Endothelial cell of umbilical vein (primary cell): ENCODE data around the gene MAP2K4. TPM values are rescaled to one million over a fixed set of nuclear protein-coding genes. Genes with fewer than 3 reads are reported as not detected.
"Not testable (repeated sequence)": the region's sequence is repeated elsewhere in the genome, so short reads cannot be mapped to it uniquely, and the experiment has no call there.

Experiments
- BruUV-seq: library from RNA; stranded (reverse); fragments of 400-500 nt; replicated peaks from 2 replicates; lab custom pipeline; 2021; lab: Mats Ljungman, UMichigan
- CTCF ChIA-PET: fragments of 300-600, 350-600 bp; sonication (Branson Sonifier 250); formaldehyde crosslinking; loops from one replicate; lab custom pipeline; 2021; ENCODE audit warnings: antibody characterized with exemption, inconsistent platforms; lab: Charles Lee
- POLR2A ChIA-PET: fragments of 300-600, 350-600 bp; sonication (Branson Sonifier 250); formaldehyde crosslinking; loops from one replicate; lab custom pipeline; 2021; ENCODE audit warnings: antibody characterized with exemption, inconsistent platforms; lab: Charles Lee
- DNase-seq: peaks from one replicate; pipeline ENCODE4 v3.0.0-alpha.2; 2011; ENCODE audit warnings: low read depth, low spot score
- FAIRE-seq: peaks from 2 replicates; lab custom pipeline; 2011; peaks lifted over from hg19 to GRCh38; lab: Jason Lieb, UNC
- H2AFZ ChIP-seq: 2 replicates; pipeline ENCODE4 v1.6.0; 2012; ENCODE audit warnings: low read depth, low read length, control low read depth, inconsistent platforms
- H3K27ac ChIP-seq: 2 replicates; pipeline ENCODE4 v1.5.1; 2011; ENCODE audit warnings: low read depth, mild to moderate bottlenecking, control low read depth, low read length, moderate library complexity; ENCODE audit not compliant: insufficient read depth
- H3K27me3 ChIP-seq, 2 experiments: 2 replicates each; pipeline versions ENCODE4 v1.6.0 to v1.6.1; 2011; ENCODE audit warnings: low read length in 2 of 2, mixed read lengths in 1 of 2; ENCODE audit not compliant: control insufficient read depth in 2 of 2, insufficient read depth in 2 of 2
- H3K36me3 ChIP-seq, 2 experiments: 2 replicates in 1 of 2; 3 replicates in 1 of 2; pipeline ENCODE4 v1.5.1; 2011; ENCODE audit warnings: low read length in 2 of 2, mild to moderate bottlenecking in 1 of 2, moderate library complexity in 1 of 2; ENCODE audit not compliant: control insufficient read depth in 2 of 2, insufficient read depth in 2 of 2; ENCODE audit errors: extremely low read depth in 1 of 2
- H3K4me1 ChIP-seq: 3 replicates; pipeline ENCODE4 v1.5.1; 2011; ENCODE audit warnings: mild to moderate bottlenecking, low read length; ENCODE audit not compliant: control insufficient read depth, insufficient read depth; ENCODE audit errors: extremely low read depth
- H3K4me2 ChIP-seq: 2 replicates; pipeline ENCODE4 v1.6.1; 2011; ENCODE audit warnings: low read length, control low read depth, mixed read lengths; ENCODE audit not compliant: insufficient read depth
- H3K4me3 ChIP-seq, 3 experiments: fragments of 200-600 bp in 1 of 3; sonication (generic), shearing (Covaris generic) in 1 of 3; replicated peaks in 1 of 3; 2 replicates each; pipeline ENCODE4 v1.5.1; 2011 to 2016; ENCODE audit warnings: control low read depth in 3 of 3, low read length in 3 of 3, mild to moderate bottlenecking in 2 of 3, inconsistent platforms in 1 of 3, low read depth in 1 of 3, moderate library complexity in 1 of 3; ENCODE audit not compliant: insufficient read depth in 1 of 3
- H3K79me2 ChIP-seq: 2 replicates; pipeline ENCODE4 v1.6.0; 2012; ENCODE audit warnings: low read length, inconsistent platforms; ENCODE audit not compliant: control insufficient read depth, insufficient read depth
- H3K9ac ChIP-seq: replicated peaks from 2 replicates; pipeline ENCODE3; 2011; ENCODE audit warnings: low read length, control low read depth; ENCODE audit not compliant: insufficient read depth; ENCODE audit errors: extremely low read depth
- H3K9me1 ChIP-seq: replicated peaks from 3 replicates; pipeline ENCODE4 v1.6.0; 2011; ENCODE audit warnings: mild to moderate bottlenecking, low read length; ENCODE audit not compliant: control insufficient read depth, insufficient read depth; ENCODE audit errors: extremely low read depth
- H3K9me3 ChIP-seq: replicated peaks from 2 replicates; pipeline ENCODE4 v1.5.1; 2012; ENCODE audit warnings: low read length, inconsistent platforms; ENCODE audit not compliant: control insufficient read depth, insufficient read depth
- H4K20me1 ChIP-seq: replicated peaks from 2 replicates; pipeline ENCODE3; 2011; ENCODE audit warnings: mild to moderate bottlenecking, low read length; ENCODE audit not compliant: control insufficient read depth, insufficient read depth; ENCODE audit errors: extremely low read depth
- CTCF ChIP-seq, 2 donors: IDR thresholded peaks; 1 replicate in 1 of 2; 2 replicates in 1 of 2; pipeline ENCODE4 v1.5.1; 2011; ENCODE audit warnings: low read length in 2 of 2, mild to moderate bottlenecking in 2 of 2, moderate library complexity in 2 of 2, control low read depth in 1 of 2, inconsistent platforms in 1 of 2, low read depth in 1 of 2; ENCODE audit not compliant: insufficient read depth in 1 of 2; ENCODE audit errors: extremely low read depth in 1 of 2
- EZH2 ChIP-seq: IDR thresholded peaks from 2 replicates; pipeline ENCODE4 v1.6.1; 2012; ENCODE audit warnings: borderline replicate concordance, low read depth, mild to moderate bottlenecking, moderate library complexity, low read length, inconsistent platforms; ENCODE audit not compliant: severe bottlenecking
- FOS ChIP-seq: IDR thresholded peaks from 2 replicates; pipeline ENCODE4 v1.6.1; 2011; ENCODE audit warnings: mild to moderate bottlenecking, low read length, moderate library complexity, borderline replicate concordance; ENCODE audit not compliant: insufficient read depth
- GATA2 ChIP-seq: IDR thresholded peaks from 2 replicates; pipeline ENCODE4 v1.7.0; 2011; ENCODE audit warnings: low read depth, mild to moderate bottlenecking, moderate library complexity, mixed read lengths, low read length; ENCODE audit not compliant: insufficient read length, insufficient read depth
- JUN ChIP-seq: IDR thresholded peaks from 2 replicates; pipeline ENCODE4 v1.6.1; 2011; ENCODE audit warnings: borderline replicate concordance, low read depth; ENCODE audit not compliant: insufficient read length, insufficient read depth
- MAX ChIP-seq: IDR thresholded peaks from 2 replicates; pipeline ENCODE4 v1.6.1; 2011; ENCODE audit not compliant: insufficient read depth, insufficient read length
- MYC ChIP-seq: IDR thresholded peaks from one replicate; pipeline ENCODE4 v1.6.1; 2011; ENCODE audit warnings: mild to moderate bottlenecking, low read depth, low read length
- POLR2A ChIP-seq: IDR thresholded peaks from 2 replicates; pipeline ENCODE4 v1.6.1; 2012; ENCODE audit warnings: low read depth, mild to moderate bottlenecking, control low read depth, low read length
- POLR2AphosphoS5 ChIP-seq: IDR thresholded peaks from 2 replicates; pipeline ENCODE4 v1.6.1; 2012; ENCODE audit warnings: low read depth, mild to moderate bottlenecking, control low read depth, low read length, moderate library complexity; ENCODE audit not compliant: insufficient read depth
- dilution Hi-C: fragments of 300-500 bp; cut with MboI; formaldehyde crosslinking; loops from one replicate; pipeline ENCODE4 v1.15.0; 2019; ENCODE audit warnings: low sequenced_read_pairs; ENCODE audit not compliant: extremely low pct_ligation_motif_present
- intact Hi-C: fragments of 100-400 bp; cut with micrococcal nuclease; formaldehyde crosslinking; loops from one replicate; pipeline ENCODE4 v1.10.0; 2022
- polyA plus RNA-seq, 4 experiments: library from polyadenylated mRNA; depleted of rRNA in 3 of 4; stranded (reverse) in 3 of 4; unstranded in 1 of 4; fragments of >200 nt; gene quantifications; 2 replicates each; pipeline versions ENCODE4 v1.2.1 to v1.2.3, GENCODE V29; 2011 to 2012; ENCODE audit warnings: missing spikeins in 1 of 4
- total RNA-seq: library from RNA; stranded (reverse); gene quantifications from 2 replicates; pipeline ENCODE4 v1.2.3, GENCODE V29; 2021

Gene MAP2K4
- total and polyA plus RNA-seq, 2 donors (not counting 3 experiments of a cell fraction or from before 2014, with no cell fraction given) = 8.6 to 17.5 TPM

- no peak for FAIRE-seq
- H3K4me1 ChIP-seq = no peaks in the 10 kb centered on the region
- POLR2A ChIA-PET = no interaction called here
- dilution Hi-C loops = no loop called here
- no peak overlapping the region for H3K27ac ChIP-seq
- no TSS peak for BruUV-seq
- H3K9me3 ChIP-seq = no peaks in the 10 kb centered on the region
- no peaks in the 10 kb centered on the region for H3K27me3 ChIP-seq
- H3K4me2 ChIP-seq = no peak overlapping the region
- H3K9me1 ChIP-seq = no peaks in the 10 kb centered on the region
- TF ChIP-seq EZH2 (no peak), GATA2 (no peak), JUN (no peak), MYC (no peak), POLR2AphosphoS5 (no peak), POLR2A (no peak), CTCF (IDR thresholded peaks at IDR 0.05; ENCODE audit: extremely low read depth in 1 of 2, insufficient read depth in 1 of 2, low read depth in 1 of 2, low read length in 2 of 2) (no peak), MAX (no peak), FOS (no peak)
- intact Hi-C loops = no loop called here
- no peaks in the 10 kb centered on the region for H3K79me2 ChIP-seq
- H3K4me3 ChIP-seq = no peak overlapping the region
- no peaks in the 10 kb centered on the region for H4K20me1 ChIP-seq
- H2AFZ ChIP-seq = no peak overlapping the region
- DNase-seq = no peak
- H3K9ac ChIP-seq = no peak overlapping the region
- CTCF ChIA-PET = interaction anchor here (1.4 kb wide), 1 partner anchor 24 kb away, joined by 3 read pairs; no protein-coding TSS in a partner anchor
- H3K36me3 ChIP-seq = peaks cover 2 to 12% of the 10 kb centered on the region in 2 experiments
Observed at GRCh38 chr17:12140685-12141084, 120.0 kb downstream of the MAP2K4 start.

GRCh38 chr17:12162187-12162586, 141.5 kb downstream of the MAP2K4 start:
- H4K20me1 ChIP-seq, H3K9ac ChIP-seq, H3K27me3 ChIP-seq, FAIRE-seq, H3K79me2 ChIP-seq, H3K4me2 ChIP-seq, BruUV-seq, H3K9me3 ChIP-seq, H3K36me3 ChIP-seq, H2AFZ ChIP-seq, CTCF ChIA-PET, H3K4me3 ChIP-seq, intact Hi-C loops, dilution Hi-C loops, H3K27ac ChIP-seq, POLR2A ChIA-PET, DNase-seq, H3K9me1 ChIP-seq, H3K4me1 ChIP-seq: not testable (repeated sequence)
